Activated T-cell treated with anti-CD3 and anti-CD28 coated beads, Interleukin-2, amount 50 U/mL, for 1 hour (primary cell): ENCODE results near the gene SSX2IP.
"Not testable (repeated sequence)": the region's sequence is repeated elsewhere in the genome, so short reads cannot be mapped to it uniquely, and the experiment has no call there.

ENCODE experiments used
- DNase-seq: peaks from one replicate; pipeline ENCODE4 v3.0.0-alpha.2; 2020

SSX2IP gene

GRCh38 chr1:84613887-84614286, 76.4 kb downstream of the SSX2IP start:
- no peak for DNase-seq

- DNase-seq = no peak
These were observed 77.2 kb downstream of the SSX2IP start for GRCh38 chr1:84613026-84613425.

GRCh38 chr1:84611796-84612195, 78.5 kb downstream of the SSX2IP start:
- no peak for DNase-seq

GRCh38 chr1:84611091-84611490, 79.2 kb downstream of the SSX2IP start:
- DNase-seq = no peak

- DNase-seq = no peak
These were observed 83.3 kb downstream of the SSX2IP start for GRCh38 chr1:84606977-84607376.

- DNase-seq = no peak
These were observed 85.1 kb downstream of the SSX2IP start for GRCh38 chr1:84605157-84605556.

- no peak for DNase-seq
These were observed 86.1 kb downstream of the SSX2IP start for GRCh38 chr1:84603941-84604830.

- no peak for DNase-seq
These were observed 87.0 kb downstream of the SSX2IP start for GRCh38 chr1:84603223-84603622.

GRCh38 chr1:84600796-84601195, 89.5 kb downstream of the SSX2IP start:
- DNase-seq = no peak

GRCh38 chr1:84598846-84599741, 91.2 kb downstream of the SSX2IP start:
- DNase-seq = no peak

GRCh38 chr1:84598418-84598817, 91.8 kb downstream of the SSX2IP start:
- no peak for DNase-seq

- DNase-seq = no peak
These were observed 93.2 kb downstream of the SSX2IP start for GRCh38 chr1:84597011-84597410.

- DNase-seq = not testable (repeated sequence)
These were observed 95.3 kb downstream of the SSX2IP start for GRCh38 chr1:84594959-84595358.
